Stimulated activated naive CD4-positive, alpha-beta T cell treated with Interleukin-2 at 50 U/mL for 16 hours (primary cell): ENCODE measurements around the gene GABBR2.

Experiments used
- DNase-seq: peaks from one replicate; lab custom pipeline; 2025; lab: John Stamatoyannopoulos, UW

The GABBR2 gene

GRCh38 chr9:98634685-98635336 is 73.9 kb downstream of the GABBR2 start:
- DNase-seq = no peak

GRCh38 chr9:98632839-98633238 is 75.9 kb downstream of the GABBR2 start:
- DNase-seq = no peak

GRCh38 chr9:98627296-98627695 is 81.4 kb downstream of the GABBR2 start:
- DNase-seq = no peak

GRCh38 chr9:98625728-98626127 is 83.0 kb downstream of the GABBR2 start:
- DNase-seq = no peak

GRCh38 chr9:98619788-98620187 is 88.9 kb downstream of the GABBR2 start:
- no peak for DNase-seq

GRCh38 chr9:98615633-98616032 is 93.1 kb downstream of the GABBR2 start:
- no peak for DNase-seq

GRCh38 chr9:98614941-98615340 is 93.8 kb downstream of the GABBR2 start:
- no peak for DNase-seq

- no peak for DNase-seq
These were observed 96.5 kb downstream of the GABBR2 start for GRCh38 chr9:98612061-98612752.

GRCh38 chr9:98611319-98611718 is 97.4 kb downstream of the GABBR2 start:
- DNase-seq = no peak

GRCh38 chr9:98610711-98611110 is 98.0 kb downstream of the GABBR2 start:
- DNase-seq = no peak

GRCh38 chr9:98610211-98610610 is 98.5 kb downstream of the GABBR2 start:
- DNase-seq = no peak

GRCh38 chr9:98609646-98610045 is 99.1 kb downstream of the GABBR2 start:
- no peak for DNase-seq

GRCh38 chr9:98607787-98608186 is 100.9 kb downstream of the GABBR2 start:
- DNase-seq = no peak

- no peak for DNase-seq
These were observed 101.6 kb downstream of the GABBR2 start for GRCh38 chr9:98607152-98607551.

- DNase-seq = no peak
These were observed 102.0 kb downstream of the GABBR2 start for GRCh38 chr9:98606730-98607129.

- DNase-seq = no peak
These were observed 103.6 kb downstream of the GABBR2 start for GRCh38 chr9:98605116-98605515.

GRCh38 chr9:98603821-98604383 is 104.8 kb downstream of the GABBR2 start:
- no peak for DNase-seq

GRCh38 chr9:98602839-98603500 is 105.8 kb downstream of the GABBR2 start:
- no peak for DNase-seq

- no peak for DNase-seq
These were observed 108.1 kb downstream of the GABBR2 start for GRCh38 chr9:98600631-98601030.

GRCh38 chr9:98599566-98600216 is 109.0 kb downstream of the GABBR2 start:
- no peak for DNase-seq

- no peak for DNase-seq
These were observed 109.9 kb downstream of the GABBR2 start for GRCh38 chr9:98598861-98599260.

GRCh38 chr9:98597236-98597771 is 111.4 kb downstream of the GABBR2 start:
- no peak for DNase-seq
